ENCODE measurements around the gene MAP1A.

The MAP1A gene

DNA sequence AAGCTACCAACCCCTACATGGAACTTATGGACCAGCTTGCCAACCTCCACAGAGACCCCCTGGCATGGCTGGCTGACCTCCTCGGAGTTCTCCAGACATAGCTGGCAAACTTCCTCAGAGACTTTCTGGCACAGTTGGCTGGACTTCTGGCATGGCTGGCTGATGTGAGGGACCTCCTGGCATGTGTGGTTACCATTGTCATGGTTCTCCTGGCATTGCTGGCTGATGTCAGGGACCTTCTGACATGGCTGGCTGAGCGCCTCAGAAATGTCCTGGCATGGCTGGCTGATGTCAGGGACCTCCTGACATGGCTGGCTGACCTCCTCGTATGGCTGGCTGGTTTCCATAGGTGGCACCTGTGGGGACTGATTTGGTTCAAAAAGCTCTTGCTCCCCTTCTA is 17.5 kb downstream of the MAP1A start:
- no peaks in the 10 kb centered on the region for H3K4me1 ChIP-seq (ENCODE audit: control insufficient read depth, low read length)
- H3K4me2 ChIP-seq (ENCODE audit: low read length) = no peak overlapping the region
- no peaks in the 10 kb centered on the region for H3K9me2 ChIP-seq (replicated peaks; ENCODE audit: control insufficient read depth, low read length)
- H3K4me3 ChIP-seq (ENCODE audit: low read length) = no peak overlapping the region
- H4K20me1 ChIP-seq (ENCODE audit: control insufficient read depth, insufficient read depth, low read depth, low read length) = no peaks in the 10 kb centered on the region
- no peaks in the 10 kb centered on the region for H3F3A ChIP-seq (ENCODE audit: control insufficient read depth, insufficient read depth)
- H3K9me3 ChIP-seq (ENCODE audit: control insufficient read depth, insufficient read depth, low read length) = no peaks in the 10 kb centered on the region
- H3K27ac ChIP-seq (ENCODE audit: low read depth, low read length) = no peak overlapping the region
- no peaks in the 10 kb centered on the region for H3K27me3 ChIP-seq (ENCODE audit: control insufficient read depth, low read length)
- H3K79me2 ChIP-seq (ENCODE audit: control insufficient read depth, low read length) = no peaks in the 10 kb centered on the region
- peaks cover 8% of the 10 kb centered on the region for H3K36me3 ChIP-seq (ENCODE audit: control insufficient read depth, low read length)
- TF ChIP-seq, protein P1, sequence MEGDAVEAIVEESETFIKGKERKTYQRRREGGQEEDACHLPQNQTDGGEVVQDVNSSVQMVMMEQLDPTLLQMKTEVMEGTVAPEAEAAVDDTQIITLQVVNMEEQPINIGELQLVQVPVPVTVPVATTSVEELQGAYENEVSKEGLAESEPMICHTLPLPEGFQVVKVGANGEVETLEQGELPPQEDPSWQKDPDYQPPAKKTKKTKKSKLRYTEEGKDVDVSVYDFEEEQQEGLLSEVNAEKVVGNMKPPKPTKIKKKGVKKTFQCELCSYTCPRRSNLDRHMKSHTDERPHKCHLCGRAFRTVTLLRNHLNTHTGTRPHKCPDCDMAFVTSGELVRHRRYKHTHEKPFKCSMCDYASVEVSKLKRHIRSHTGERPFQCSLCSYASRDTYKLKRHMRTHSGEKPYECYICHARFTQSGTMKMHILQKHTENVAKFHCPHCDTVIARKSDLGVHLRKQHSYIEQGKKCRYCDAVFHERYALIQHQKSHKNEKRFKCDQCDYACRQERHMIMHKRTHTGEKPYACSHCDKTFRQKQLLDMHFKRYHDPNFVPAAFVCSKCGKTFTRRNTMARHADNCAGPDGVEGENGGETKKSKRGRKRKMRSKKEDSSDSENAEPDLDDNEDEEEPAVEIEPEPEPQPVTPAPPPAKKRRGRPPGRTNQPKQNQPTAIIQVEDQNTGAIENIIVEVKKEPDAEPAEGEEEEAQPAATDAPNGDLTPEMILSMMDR (IDR thresholded peaks at IDR 0.05; ENCODE audit: low read depth, low read length, poor library complexity, severe bottlenecking) = no peak
- TF ChIP-seq EZH2phosphoT487 (IDR thresholded peaks at IDR 0.05; ENCODE audit: borderline replicate concordance, low read length) = no peak

DNA sequence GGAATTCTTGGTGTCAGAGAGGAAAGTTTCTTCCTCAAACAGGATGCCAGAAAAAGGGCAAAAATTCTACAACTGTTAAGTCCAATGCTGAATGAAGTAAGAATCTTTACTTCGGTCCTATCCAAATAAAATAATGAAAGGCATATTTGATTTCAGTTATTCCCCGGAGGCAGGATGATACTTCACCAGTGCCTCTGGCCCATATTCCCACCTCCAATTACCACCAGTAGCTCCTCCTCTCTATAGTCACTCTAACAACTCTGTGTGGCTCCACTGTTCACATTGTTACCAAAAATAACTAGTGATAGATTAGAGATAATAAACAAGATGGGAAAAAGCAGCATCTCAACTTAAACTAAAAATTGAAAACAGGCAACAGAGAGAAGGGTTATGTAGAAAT is 20.7 kb downstream of the MAP1A start:
- H3K4me1 ChIP-seq (ENCODE audit: control insufficient read depth, low read length) = no peaks in the 10 kb centered on the region
- H3K27ac ChIP-seq (ENCODE audit: low read depth, low read length) = no peak overlapping the region
- H3K79me2 ChIP-seq (ENCODE audit: control insufficient read depth, low read length) = no peaks in the 10 kb centered on the region
- no peaks in the 10 kb centered on the region for H3F3A ChIP-seq (ENCODE audit: control insufficient read depth, insufficient read depth)
- no peaks in the 10 kb centered on the region for H4K20me1 ChIP-seq (ENCODE audit: control insufficient read depth, insufficient read depth, low read depth, low read length)
- H3K9me3 ChIP-seq (ENCODE audit: control insufficient read depth, insufficient read depth, low read length) = no peaks in the 10 kb centered on the region
- H3K4me3 ChIP-seq (ENCODE audit: low read length) = no peak overlapping the region
- no peaks in the 10 kb centered on the region for H3K27me3 ChIP-seq (ENCODE audit: control insufficient read depth, low read length)
- TF ChIP-seq EZH2phosphoT487 (IDR thresholded peaks at IDR 0.05; ENCODE audit: borderline replicate concordance, low read length) = no peak
- TF ChIP-seq, protein P1 (IDR thresholded peaks at IDR 0.05; ENCODE audit: low read depth, low read length, poor library complexity, severe bottlenecking) = no peak
- H3K4me2 ChIP-seq (ENCODE audit: low read length) = no peak overlapping the region
- H3K9me2 ChIP-seq (replicated peaks; ENCODE audit: control insufficient read depth, low read length) = no peaks in the 10 kb centered on the region
- peaks cover 8% of the 10 kb centered on the region for H3K36me3 ChIP-seq (ENCODE audit: control insufficient read depth, low read length)

DNA sequence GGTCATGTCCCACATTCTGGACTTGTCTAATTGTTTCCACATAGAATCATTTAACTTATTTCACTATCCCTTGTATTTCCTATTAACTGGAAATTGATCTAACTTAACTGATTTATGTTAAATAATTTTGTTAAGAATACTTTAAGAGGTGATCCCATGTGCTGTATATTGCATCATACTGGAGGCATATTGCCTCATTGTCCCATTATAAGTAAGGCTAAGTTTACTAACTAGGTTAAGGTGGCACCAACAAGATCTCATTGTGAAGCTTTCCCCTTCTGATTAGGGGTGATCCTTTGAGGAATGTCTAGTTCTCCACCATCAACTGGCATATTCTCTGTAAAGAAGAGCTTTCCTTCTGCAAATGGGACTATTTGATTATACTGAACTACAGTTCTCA is 24.4 kb downstream of the MAP1A start:
- H3F3A ChIP-seq (ENCODE audit: control insufficient read depth, insufficient read depth) = no peaks in the 10 kb centered on the region
- no peaks in the 10 kb centered on the region for H3K79me2 ChIP-seq (ENCODE audit: control insufficient read depth, low read length)
- TF ChIP-seq EZH2phosphoT487 (IDR thresholded peaks at IDR 0.05; ENCODE audit: borderline replicate concordance, low read length) = no peak
- TF ChIP-seq, protein P1 (IDR thresholded peaks at IDR 0.05; ENCODE audit: low read depth, low read length, poor library complexity, severe bottlenecking) = no peak
- no peaks in the 10 kb centered on the region for H3K9me3 ChIP-seq (ENCODE audit: control insufficient read depth, insufficient read depth, low read length)
- no peaks in the 10 kb centered on the region for H4K20me1 ChIP-seq (ENCODE audit: control insufficient read depth, insufficient read depth, low read depth, low read length)
- no peaks in the 10 kb centered on the region for H3K36me3 ChIP-seq (ENCODE audit: control insufficient read depth, low read length)
- H3K4me3 ChIP-seq (ENCODE audit: low read length) = no peak overlapping the region
- no peaks in the 10 kb centered on the region for H3K27me3 ChIP-seq (ENCODE audit: control insufficient read depth, low read length)
- H3K4me1 ChIP-seq (ENCODE audit: control insufficient read depth, low read length) = no peaks in the 10 kb centered on the region
- no peak overlapping the region for H3K4me2 ChIP-seq (ENCODE audit: low read length)
- no peak overlapping the region for H3K27ac ChIP-seq (ENCODE audit: low read depth, low read length)
- H3K9me2 ChIP-seq (replicated peaks; ENCODE audit: control insufficient read depth, low read length) = no peaks in the 10 kb centered on the region

DNA sequence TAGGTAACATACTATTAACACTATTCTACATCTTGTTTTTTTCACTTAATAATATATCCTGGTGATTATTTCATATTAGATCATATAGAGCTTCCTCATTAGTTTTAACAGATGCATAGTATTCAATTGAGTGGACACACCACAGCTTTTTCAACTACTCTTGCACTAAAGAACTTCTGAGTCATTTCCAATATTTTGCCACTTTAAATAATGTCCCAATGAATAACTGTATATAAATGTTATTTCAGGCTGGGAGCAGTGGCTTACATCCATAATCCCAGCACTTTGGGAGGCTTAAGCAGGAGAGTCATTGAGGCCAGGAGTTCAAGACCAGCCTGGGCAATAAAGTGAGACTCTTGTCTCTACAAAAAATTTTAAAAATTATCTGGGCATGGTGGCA is 26.9 kb downstream of the MAP1A start:
- no peaks in the 10 kb centered on the region for H3K9me2 ChIP-seq (replicated peaks; ENCODE audit: control insufficient read depth, low read length)
- H3K27me3 ChIP-seq (ENCODE audit: control insufficient read depth, low read length) = no peaks in the 10 kb centered on the region
- no peak for TF ChIP-seq EZH2phosphoT487 (IDR thresholded peaks at IDR 0.05; ENCODE audit: borderline replicate concordance, low read length)
- TF ChIP-seq, protein P1 (IDR thresholded peaks at IDR 0.05; ENCODE audit: low read depth, low read length, poor library complexity, severe bottlenecking) = no peak
- peaks cover 4% of the 10 kb centered on the region; the same call in 1 of the 2 replicates for H3K9me3 ChIP-seq (ENCODE audit: control insufficient read depth, insufficient read depth, low read length)
- H3K4me2 ChIP-seq (ENCODE audit: low read length) = no peak overlapping the region
- no peak overlapping the region for H3K4me3 ChIP-seq (ENCODE audit: low read length)
- peaks cover 6% of the 10 kb centered on the region for H3K36me3 ChIP-seq (ENCODE audit: control insufficient read depth, low read length)
- H3F3A ChIP-seq (ENCODE audit: control insufficient read depth, insufficient read depth) = no peaks in the 10 kb centered on the region
- no peaks in the 10 kb centered on the region for H3K4me1 ChIP-seq (ENCODE audit: control insufficient read depth, low read length)
- no peaks in the 10 kb centered on the region for H3K79me2 ChIP-seq (ENCODE audit: control insufficient read depth, low read length)
- no peaks in the 10 kb centered on the region for H4K20me1 ChIP-seq (ENCODE audit: control insufficient read depth, insufficient read depth, low read depth, low read length)
- no peak overlapping the region for H3K27ac ChIP-seq (ENCODE audit: low read depth, low read length)

Data from DOHH2 (cell line).